ENCODE data around the gene CDC20B.
"Not testable (repeated sequence)": the region's sequence is repeated elsewhere in the genome, so short reads cannot be mapped to it uniquely, and the experiment has no call there.

The CDC20B gene

DNA sequence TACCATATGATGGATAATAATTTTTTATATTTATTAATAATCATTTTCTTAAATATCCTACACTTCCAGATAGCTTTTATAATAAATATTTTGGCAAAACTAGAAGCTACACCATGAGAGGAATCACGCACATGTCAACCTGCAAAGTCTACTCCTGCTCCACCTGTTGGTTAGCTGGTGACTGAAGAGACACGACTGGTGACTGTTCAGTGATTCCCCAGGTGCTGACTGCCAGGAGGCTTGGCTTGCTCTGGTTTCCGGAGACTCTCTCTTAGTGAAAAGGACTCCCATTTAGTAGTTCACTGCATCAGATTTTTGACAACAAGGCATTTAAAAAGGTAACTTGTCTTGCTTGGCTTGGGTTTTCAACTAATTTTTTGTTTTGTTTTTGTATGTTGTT is 49.6 kb downstream of the CDC20B start:
- H3K4me3 ChIP-seq: no peak overlapping the region
- no peaks in the 10 kb centered on the region for H3K36me3 ChIP-seq
- no peaks in the 10 kb centered on the region for H3K4me1 ChIP-seq
- H3K9me3 ChIP-seq (replicated peaks in 1 of 11): peaks cover 0 to 7% (median 0%) of the 10 kb centered on the region in 11 experiments; a peak in 2 of 22 replicates
- no peaks in the 10 kb centered on the region for H3K27me3 ChIP-seq
- H3K27ac ChIP-seq: no peak overlapping the region
- no peak overlapping the region for H3K9ac ChIP-seq
- TF ChIP-seq Cebpa-rat (IDR thresholded peaks at IDR 0.05): no peak
- H3K4me2 ChIP-seq: no peak overlapping the region
- H4K20me1 ChIP-seq: no peaks in the 10 kb centered on the region

DNA sequence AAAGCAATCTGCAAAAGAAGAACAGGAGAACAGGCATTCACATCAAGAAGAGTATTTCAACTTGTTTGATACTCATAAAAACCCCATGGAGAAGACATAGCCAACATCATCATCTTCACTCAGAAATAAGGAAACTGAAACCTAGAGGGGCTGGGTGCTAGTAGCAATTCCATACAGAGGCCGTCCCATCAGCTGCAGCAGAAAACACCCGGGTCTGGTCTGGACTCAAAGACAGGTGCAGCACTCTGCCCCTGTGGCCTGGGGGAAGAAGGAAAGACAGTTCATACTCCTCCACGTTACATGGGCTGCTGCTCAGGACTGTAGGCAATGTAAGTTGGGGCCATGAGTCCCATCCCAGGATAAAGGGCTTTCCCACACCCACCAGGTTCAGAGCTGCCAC is 58.9 kb downstream of the CDC20B start:
- H3K27ac ChIP-seq: no peak overlapping the region
- H3K27me3 ChIP-seq: no peaks in the 10 kb centered on the region
- TF ChIP-seq Cebpa-rat (IDR thresholded peaks at IDR 0.05): no peak
- no peak overlapping the region for H3K9ac ChIP-seq
- peaks cover 0 to 14% (median 0%) of the 10 kb centered on the region in 11 experiments; a peak in 5 of 22 replicates for H3K36me3 ChIP-seq
- no peak overlapping the region for H3K4me3 ChIP-seq
- peaks cover 0 to 7% (median 0%) of the 10 kb centered on the region in 11 experiments; a peak in 2 of 22 replicates for H3K9me3 ChIP-seq (replicated peaks in 1 of 11)
- H4K20me1 ChIP-seq: no peaks in the 10 kb centered on the region
- no peak overlapping the region for H3K4me2 ChIP-seq
- H3K4me1 ChIP-seq: no peaks in the 10 kb centered on the region

DNA sequence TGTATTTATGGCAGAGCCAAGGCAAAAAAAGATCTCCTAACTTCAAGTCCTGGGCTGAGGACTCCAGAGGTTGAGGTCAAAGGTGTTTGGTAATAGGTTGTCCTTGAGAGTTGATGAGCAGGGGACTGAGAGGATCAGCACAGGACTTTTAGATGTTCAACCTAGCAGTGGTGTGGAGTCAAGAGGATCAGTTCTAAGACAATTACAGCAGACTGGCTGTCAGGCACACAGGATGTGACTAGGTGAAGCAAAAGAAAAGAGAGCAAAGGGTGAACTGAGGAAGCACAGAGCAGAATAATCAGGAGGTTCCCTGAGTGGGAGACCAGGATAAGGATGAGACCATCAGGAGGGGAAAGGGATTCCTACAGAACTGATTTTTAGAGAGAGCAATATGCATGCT is 59.6 kb downstream of the CDC20B start:
- Histone ChIP-seq H3K27ac (no peak overlapping the region), H4K20me1 (no peaks in the 10 kb centered on the region), H3K9ac (no peak overlapping the region), H3K36me3 (peaks cover 0 to 21% (median 0%) of the 10 kb centered on the region in 11 experiments; a peak in 7 of 22 replicates), H3K9me3 (replicated peaks in 1 of 11) (peaks cover 0 to 7% (median 0%) of the 10 kb centered on the region in 11 experiments; a peak in 2 of 22 replicates), H3K4me3 (no peak overlapping the region), H3K4me1 (no peaks in the 10 kb centered on the region), H3K4me2 (no peak overlapping the region), H3K27me3 (no peaks in the 10 kb centered on the region)
- TF ChIP-seq Cebpa-rat (IDR thresholded peaks at IDR 0.05): no peak

DNA sequence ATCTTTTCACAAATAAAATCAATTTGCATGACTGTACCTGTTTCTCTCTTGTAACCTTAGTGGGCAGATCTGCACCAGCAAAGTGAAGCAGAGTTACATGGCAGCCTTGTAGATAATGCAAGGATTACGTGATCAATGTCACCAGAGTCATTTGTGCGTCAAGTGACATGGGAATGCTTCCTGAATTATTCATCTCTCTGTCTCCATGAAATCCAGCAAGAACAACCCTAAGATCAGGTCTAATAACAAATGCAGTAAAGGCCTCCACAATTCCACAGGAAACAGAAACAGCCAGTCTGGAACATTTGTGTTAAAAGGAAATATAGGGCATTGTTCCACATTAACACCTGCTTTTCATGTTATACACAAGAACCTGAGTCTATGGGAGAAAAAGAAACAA is 62.8 kb downstream of the CDC20B start:
- Histone ChIP-seq H3K4me2 (no peak overlapping the region), H3K27ac (no peak overlapping the region), H3K36me3 (peaks cover 0 to 40% (median 0%) of the 10 kb centered on the region in 11 experiments; a peak in 7 of 22 replicates), H4K20me1 (no peaks in the 10 kb centered on the region), H3K4me3 (no peak overlapping the region), H3K27me3 (no peaks in the 10 kb centered on the region), H3K4me1 (peaks cover 4 to 16% (median 9%) of the 10 kb centered on the region in 10 experiments; a peak in 19 of 20 replicates), H3K9ac (no peak overlapping the region), H3K9me3 (replicated peaks in 1 of 11) (peaks cover 0 to 8% (median 0%) of the 10 kb centered on the region in 11 experiments; a peak in 4 of 22 replicates)
- TF ChIP-seq Cebpa-rat (IDR thresholded peaks at IDR 0.05): no peak

DNA sequence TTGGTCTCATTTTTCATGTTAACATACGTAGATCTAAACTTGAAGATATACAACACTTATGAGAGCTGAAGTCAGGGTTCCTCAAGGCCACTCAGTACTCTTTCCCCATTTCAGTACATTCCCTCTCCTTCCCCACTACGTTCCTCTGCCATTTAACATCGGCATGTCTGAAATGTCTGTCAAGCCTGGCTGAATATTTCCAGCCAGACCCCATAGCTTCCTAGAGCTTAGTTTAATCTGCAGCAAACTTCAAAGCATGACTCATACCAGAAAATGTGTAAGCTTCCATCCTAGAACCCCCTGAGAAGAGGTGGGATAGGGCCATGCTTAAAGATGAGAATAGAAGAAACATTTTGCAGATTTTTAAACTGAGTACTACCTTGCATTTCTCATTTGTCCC is 64.3 kb downstream of the CDC20B start:
- Histone ChIP-seq H3K4me3 (no peak overlapping the region), H4K20me1 (no peaks in the 10 kb centered on the region), H3K36me3 (peaks cover 0 to 40% (median 0%) of the 10 kb centered on the region in 11 experiments; a peak in 7 of 22 replicates), H3K9ac (no peak overlapping the region), H3K27ac (no peak overlapping the region), H3K27me3 (no peaks in the 10 kb centered on the region), H3K4me2 (no peak overlapping the region), H3K9me3 (replicated peaks in 1 of 11) (peaks cover 0 to 8% (median 0%) of the 10 kb centered on the region in 11 experiments; a peak in 4 of 22 replicates), H3K4me1 (peaks cover 19 to 32% (median 25%) of the 10 kb centered on the region in 10 experiments)
- TF ChIP-seq Cebpa-rat (IDR thresholded peaks at IDR 0.05): no peak

DNA sequence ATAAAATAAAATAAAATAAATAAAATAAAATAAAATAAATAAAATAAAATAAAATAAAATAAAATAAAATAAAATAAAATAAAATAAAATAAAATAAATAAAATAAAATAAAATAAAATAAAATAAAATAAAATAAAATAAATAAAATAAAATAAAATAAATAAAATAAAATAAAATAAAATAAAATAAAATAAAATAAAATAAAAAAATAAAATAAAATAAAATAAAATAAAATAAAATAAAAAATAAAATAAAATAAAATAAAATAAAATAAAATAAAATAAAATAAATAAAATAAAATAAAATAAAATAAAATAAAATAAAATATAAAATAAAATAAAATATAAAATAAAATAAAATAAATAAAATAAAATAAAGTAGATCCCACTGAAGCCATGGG is 67.0 kb downstream of the CDC20B start:
- Histone ChIP-seq H3K36me3 (peaks cover 0 to 40% (median 0%) of the 10 kb centered on the region in 11 experiments; a peak in 7 of 22 replicates), H3K27ac (peak overlapping the region in 4 of 11 experiments; percentile 23 to 63 (median 52); a peak in 5 of 22 replicates), H3K4me1 (peaks cover 32 to 58% (median 50%) of the 10 kb centered on the region in 10 experiments), H3K4me2 (peak overlapping the region in 3 of 11 experiments; percentile 15 to 37 (median 34); a peak in 2 of 22 replicates)
- H3K4me3 ChIP-seq; H4K20me1 ChIP-seq; H3K27me3 ChIP-seq; H3K9ac ChIP-seq; H3K9me3 ChIP-seq (replicated peaks in 1 of 11): not testable (repeated sequence)

DNA sequence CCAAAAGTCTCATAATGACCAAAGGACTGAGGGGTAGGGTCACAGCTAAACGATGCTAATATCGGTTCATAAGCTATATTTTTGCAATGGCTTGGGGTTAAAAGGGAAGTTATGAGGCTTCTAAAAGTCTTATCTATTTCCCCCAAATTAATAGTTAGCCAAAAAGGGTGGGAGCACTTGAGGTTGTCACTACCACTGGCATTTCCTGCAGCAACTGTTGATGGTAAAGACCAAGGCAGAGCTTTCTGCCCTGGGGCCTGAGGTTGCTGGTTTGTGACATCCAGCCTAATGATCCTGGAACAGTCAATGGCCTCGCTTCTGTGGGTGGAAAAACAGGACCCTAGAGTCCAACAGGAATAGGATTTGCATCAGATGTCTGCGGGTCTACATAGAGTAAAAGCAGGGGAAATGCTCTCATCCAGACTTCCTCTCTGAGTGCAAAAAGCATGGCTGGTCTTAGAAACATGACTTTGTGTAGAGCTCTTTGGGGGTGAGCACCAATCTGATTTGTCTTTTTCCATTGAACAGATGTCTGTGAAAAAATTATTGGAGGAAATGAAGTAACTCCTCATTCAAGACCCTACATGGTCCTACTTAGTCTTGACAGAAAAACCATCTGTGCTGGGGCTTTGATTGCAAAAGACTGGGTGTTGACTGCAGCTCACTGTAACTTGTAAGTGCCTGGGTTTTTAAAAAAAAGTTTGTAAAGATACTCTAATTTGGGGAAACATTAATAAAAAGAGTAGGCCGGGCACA is 67.9 kb downstream of the CDC20B start:
- H3K9ac ChIP-seq: peak overlapping the region in 6 of 11 experiments; percentile 25 to 74 (median 59); a peak in 9 of 22 replicates
- H3K4me3 ChIP-seq: peak overlapping the region in 4 of 10 experiments; percentile 9 to 55 (median 40); a peak in 4 of 20 replicates
- peak overlapping the region in 8 of 11 experiments; percentile 36 to 82 (median 74); a peak in 15 of 22 replicates for H3K27ac ChIP-seq
- no peaks in the 10 kb centered on the region for H4K20me1 ChIP-seq
- peak overlapping the region; percentile 37 to 84 (median 76) for H3K4me2 ChIP-seq
- peaks cover 0 to 34% (median 0%) of the 10 kb centered on the region in 11 experiments; a peak in 7 of 22 replicates for H3K36me3 ChIP-seq
- peaks cover 32 to 58% (median 50%) of the 10 kb centered on the region in 10 experiments for H3K4me1 ChIP-seq
- H3K9me3 ChIP-seq (replicated peaks in 1 of 11): peaks cover 4 to 17% (median 10%) of the 10 kb centered on the region in 11 experiments; a peak in 17 of 22 replicates
- H3K27me3 ChIP-seq: no peaks in the 10 kb centered on the region
- peak in 3 of 11 experiments; percentile 26 to 66 (median 38); a peak in 2 of 22 replicates for TF ChIP-seq Cebpa-rat (IDR thresholded peaks at IDR 0.05)

DNA sequence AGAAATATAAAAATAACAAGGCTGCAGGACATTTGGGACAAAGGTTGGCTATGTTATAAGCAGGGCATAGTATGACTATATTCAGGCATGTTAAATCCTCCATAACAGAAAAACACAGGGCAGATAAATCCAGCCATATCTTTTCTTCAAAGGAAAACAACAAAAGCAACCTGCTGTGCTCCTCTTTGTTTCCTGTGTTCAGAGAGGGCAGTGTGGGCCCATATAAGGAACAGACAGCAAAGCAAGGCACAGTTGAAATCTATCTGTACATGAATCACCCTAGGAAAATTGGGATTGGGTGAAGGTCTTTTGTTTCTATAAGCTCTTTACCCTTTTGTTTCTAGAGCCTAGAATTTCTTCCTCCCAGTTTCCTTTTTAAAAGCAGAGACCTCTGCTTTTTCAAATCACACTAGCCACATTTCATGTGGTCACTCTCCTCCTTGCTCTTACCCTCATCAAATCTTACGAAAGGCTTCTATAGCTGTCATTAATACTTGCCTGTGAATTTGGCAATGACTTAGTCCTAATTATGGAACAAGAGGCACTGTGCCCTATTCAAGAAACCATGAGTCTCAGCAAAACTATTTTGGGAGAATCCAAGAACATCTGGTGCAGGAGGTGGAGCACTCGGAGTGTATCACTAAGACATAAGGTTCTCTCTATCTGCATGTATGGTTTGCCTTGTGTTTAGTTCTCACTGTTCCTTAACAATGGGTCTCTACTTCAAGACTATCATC is 68.8 kb downstream of the CDC20B start:
- no peaks in the 10 kb centered on the region for H3K27me3 ChIP-seq

More for the DNA sequence above, 68.8 kb downstream of the CDC20B start:
- Histone ChIP-seq H3K36me3 (peaks cover 0 to 28% (median 0%) of the 10 kb centered on the region in 11 experiments; a peak in 6 of 22 replicates), H3K4me2 (peak overlapping the region; percentile 37 to 84 (median 76); a peak in 21 of 22 replicates), H4K20me1 (no peaks in the 10 kb centered on the region), H3K9me3 (replicated peaks in 1 of 11) (peaks cover 5 to 26% (median 16%) of the 10 kb centered on the region in 11 experiments; a peak in 19 of 22 replicates), H3K4me3 (peak overlapping the region in 4 of 10 experiments; percentile 34 to 55 (median 40); a peak in 7 of 20 replicates), H3K4me1 (peaks cover 32 to 58% (median 50%) of the 10 kb centered on the region in 10 experiments), H3K27ac (peak overlapping the region in 7 of 11 experiments; percentile 55 to 82 (median 74); a peak in 15 of 22 replicates), H3K9ac (peak overlapping the region in 6 of 11 experiments; percentile 25 to 74 (median 59); a peak in 9 of 22 replicates)
- no peak for TF ChIP-seq Cebpa-rat (IDR thresholded peaks at IDR 0.05)
